Adrenal gland (tissue), 12 donors: ENCODE measurements around the gene THSD4. TPM values are rescaled to one million over a fixed set of nuclear protein-coding genes. Genes with fewer than 3 reads are reported as not detected.

Experiments
- DNase-seq, 7 donors: peaks; one replicate each; pipeline ENCODE4 v3.0.0-alpha.2; 2019 to 2020
- H3K27ac ChIP-seq, 5 donors: fragments of 200-600 bp; sonication (generic) in 4 of 5; 1 replicate in 3 of 5; 2 replicates in 2 of 5; pipeline versions ENCODE4 v1.5.1 to v1.8.0; 2016 to 2020; ENCODE audit warnings: mild to moderate bottlenecking in 1 of 5
- H3K27me3 ChIP-seq: fragments of 200-600 bp; 2 replicates; pipeline ENCODE4 v1.8.0; 2021
- H3K36me3 ChIP-seq, 2 donors: fragments of 200-600 bp; replicated peaks in 1 of 2; 1 replicate in 1 of 2; 2 replicates in 1 of 2; pipeline versions ENCODE4 v1.5.1 to v1.8.0; 2018 to 2022
- H3K4me1 ChIP-seq, 2 donors: fragments of 200-600 bp; replicated peaks in 1 of 2; 1 replicate in 1 of 2; 2 replicates in 1 of 2; pipeline versions ENCODE4 v1.5.1 to v1.8.0; 2018 to 2021
- H3K4me3 ChIP-seq, 4 donors: fragments of 200-600 bp; sonication (generic) in 3 of 4; one replicate each; pipeline ENCODE4 v1.5.1; 2016 to 2018
- H3K9me3 ChIP-seq, 3 donors: fragments of 200-600 bp; sonication (generic) in 1 of 3; replicated peaks in 1 of 3; 1 replicate in 2 of 3; 2 replicates in 1 of 3; pipeline versions ENCODE4 v1.5.1 to v1.8.0; 2016 to 2021
- POLR2A ChIP-seq, 2 donors: fragments of 450-650 bp; IDR thresholded peaks; one replicate each; pipeline ENCODE4 v1.6.1; 2017; ENCODE audit warnings: antibody characterized with exemption in 2 of 2, mild to moderate bottlenecking in 2 of 2, moderate library complexity in 1 of 2
- WGBS, 4 donors: extraction: QIAGEN DNeasy Blood & Tissue Kit in 2 of 4; methylation state at CpG; one replicate each; pipeline versions ENCODE4 v1.1.5 to v1.1.7; 2013 to 2017; 5-methylcytosine and 5-hydroxymethylcytosine counted together
- intact Hi-C, 2 donors: fragments of 100-400 bp; cut with DNase I; formaldehyde crosslinking; loops; one replicate each; pipeline versions ENCODE4 v1.14.1 to v1.15.0; 2022 to 2023
- polyA plus RNA-seq, 3 donors: library from polyadenylated mRNA; stranded (reverse); fragments of 200-250 nt in 2 of 3; fragments of 350-450 nt in 1 of 3; fragmentation: Illumina TruSeq in 1 of 3; extraction: RNeasy Lipid Tissue Mini Kit (QIAGEN cat#74804) in 1 of 3; gene quantifications; one replicate each; pipeline ENCODE4 v1.2.3, GENCODE V29; 2013 to 2014
- total RNA-seq, 9 donors: library from RNA; depleted of rRNA in 4 of 9; stranded (reverse); fragments of >200 nt in 4 of 9; fragments of 120-200 nt in 1 of 9; fragmentation: NEBNext Ultra II Directional in 1 of 9; extraction: Animal tissue kit (Norgen Biotek cat#: 25700) in 1 of 9; gene quantifications; one replicate each; pipeline versions ENCODE4 v1.1.0 to v1.2.4, GENCODE V29; 2013 to 2023
- TF ChIP-seq, protein P1 (sequence below), 6 experiments: fragments of 450-650 bp in 4 of 6; fragments of 200-600 bp in 2 of 6; sonication (generic) in 1 of 6; IDR thresholded peaks; 1 replicate in 5 of 6; 2 replicates in 1 of 6; pipeline versions ENCODE4 v1.5.1 to v1.8.0; 2016 to 2021; ENCODE audit warnings: antibody characterized with exemption in 6 of 6, mild to moderate bottlenecking in 2 of 6, moderate library complexity in 1 of 6
- donor health status: healthy with polysubstance abuse.
- donor health status: Bipolar disorder and iron deficiency.
- donor health status: DM: yes; HTN: yes; CAD: no.
- donor health status: DM: no; HTN: no; CAD: no.
- donor health status: DM: no; HTN: no; CAD: no.
- donor health status: DM: yes; HTN: yes; CAD: no.

THSD4 gene
- total and polyA plus RNA-seq, 12 donors, result 5.3 to 53.2 (median 23.2) TPM

DNA sequence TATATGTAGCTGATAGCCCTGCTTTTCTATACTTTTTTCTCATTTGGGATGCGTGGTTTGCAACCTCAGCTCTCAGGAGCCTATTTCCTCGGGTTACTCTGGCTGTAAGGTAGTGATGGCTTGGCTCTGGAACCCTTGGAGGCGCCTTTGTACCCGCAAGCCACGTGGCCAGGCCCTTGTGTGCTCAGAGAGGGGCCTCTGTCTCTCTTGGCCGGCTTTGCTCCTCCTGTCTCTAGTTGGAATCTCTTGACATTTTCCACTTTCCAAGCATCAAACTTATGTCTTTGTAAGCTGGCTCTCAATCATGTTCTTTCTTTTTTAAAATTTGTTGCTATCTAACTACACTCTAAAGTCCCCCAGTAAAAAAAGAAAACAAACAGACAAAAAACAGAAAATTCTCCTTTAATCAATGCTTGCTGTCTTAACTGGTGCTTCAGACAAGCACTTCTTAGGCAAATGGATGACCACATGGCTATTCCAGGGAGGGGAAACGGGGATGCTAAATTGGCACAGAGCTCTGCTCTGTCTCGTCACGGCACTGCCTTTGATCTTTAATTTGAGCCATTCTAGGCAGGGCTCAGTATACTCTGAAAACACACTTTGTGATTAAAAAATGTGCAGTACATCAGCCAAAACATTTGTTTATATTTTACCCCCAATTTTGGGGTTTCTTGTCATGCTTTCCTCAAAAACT, 514.7 kb downstream of the THSD4 start:
- Histone ChIP-seq H3K36me3 (no peaks in the 10 kb centered on the region), H3K4me3 (no peak overlapping the region), H3K9me3 (no peaks in the 10 kb centered on the region), H3K27me3 (no peaks in the 10 kb centered on the region), H3K4me1 (peaks cover 0 to 5% of the 10 kb centered on the region in 2 donors), H3K27ac (no peak overlapping the region)
- 58 to 71% (median 66%) methylated on average over 9 of the region's 9 CpGs for WGBS, 4 donors
- peak in 1 of 7 donors; percentile 28 for DNase-seq
- TF ChIP-seq, protein P1, sequence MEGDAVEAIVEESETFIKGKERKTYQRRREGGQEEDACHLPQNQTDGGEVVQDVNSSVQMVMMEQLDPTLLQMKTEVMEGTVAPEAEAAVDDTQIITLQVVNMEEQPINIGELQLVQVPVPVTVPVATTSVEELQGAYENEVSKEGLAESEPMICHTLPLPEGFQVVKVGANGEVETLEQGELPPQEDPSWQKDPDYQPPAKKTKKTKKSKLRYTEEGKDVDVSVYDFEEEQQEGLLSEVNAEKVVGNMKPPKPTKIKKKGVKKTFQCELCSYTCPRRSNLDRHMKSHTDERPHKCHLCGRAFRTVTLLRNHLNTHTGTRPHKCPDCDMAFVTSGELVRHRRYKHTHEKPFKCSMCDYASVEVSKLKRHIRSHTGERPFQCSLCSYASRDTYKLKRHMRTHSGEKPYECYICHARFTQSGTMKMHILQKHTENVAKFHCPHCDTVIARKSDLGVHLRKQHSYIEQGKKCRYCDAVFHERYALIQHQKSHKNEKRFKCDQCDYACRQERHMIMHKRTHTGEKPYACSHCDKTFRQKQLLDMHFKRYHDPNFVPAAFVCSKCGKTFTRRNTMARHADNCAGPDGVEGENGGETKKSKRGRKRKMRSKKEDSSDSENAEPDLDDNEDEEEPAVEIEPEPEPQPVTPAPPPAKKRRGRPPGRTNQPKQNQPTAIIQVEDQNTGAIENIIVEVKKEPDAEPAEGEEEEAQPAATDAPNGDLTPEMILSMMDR (IDR thresholded peaks at IDR 0.05), result no peak
- no peak for TF ChIP-seq POLR2A (IDR thresholded peaks at IDR 0.05)
- intact Hi-C loops, result no loop called here

DNA sequence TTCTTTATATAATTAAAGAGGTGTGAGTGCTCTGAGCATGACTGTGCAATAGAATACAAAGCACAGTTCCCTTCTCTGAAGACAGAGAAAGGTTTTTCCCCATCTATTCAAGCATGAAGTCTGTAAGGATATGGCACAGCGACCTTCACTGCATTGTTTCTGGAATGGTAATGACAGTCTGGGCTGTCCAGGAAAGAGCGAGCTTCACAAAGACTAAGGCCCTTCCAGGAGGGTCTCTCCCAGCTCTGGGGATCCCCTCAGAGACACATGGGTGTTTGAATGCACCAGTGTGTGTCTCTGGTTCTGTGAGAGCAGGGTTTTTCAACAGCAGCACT, 515.2 kb downstream of the THSD4 start:
- Histone ChIP-seq H3K27ac (no peak overlapping the region), H3K36me3 (no peaks in the 10 kb centered on the region), H3K4me1 (peaks cover 0 to 10% of the 10 kb centered on the region in 2 donors), H3K27me3 (no peaks in the 10 kb centered on the region), H3K4me3 (no peak overlapping the region), H3K9me3 (no peaks in the 10 kb centered on the region)
- intact Hi-C loops, result no loop called here
- DNase-seq, result no peak
- 77 to 95% (median 90%) methylated on average over 2 of the region's 2 CpGs for WGBS, 4 donors
- TF ChIP-seq, protein P1 (IDR thresholded peaks at IDR 0.05), result no peak
- TF ChIP-seq POLR2A (IDR thresholded peaks at IDR 0.05), result no peak

DNA sequence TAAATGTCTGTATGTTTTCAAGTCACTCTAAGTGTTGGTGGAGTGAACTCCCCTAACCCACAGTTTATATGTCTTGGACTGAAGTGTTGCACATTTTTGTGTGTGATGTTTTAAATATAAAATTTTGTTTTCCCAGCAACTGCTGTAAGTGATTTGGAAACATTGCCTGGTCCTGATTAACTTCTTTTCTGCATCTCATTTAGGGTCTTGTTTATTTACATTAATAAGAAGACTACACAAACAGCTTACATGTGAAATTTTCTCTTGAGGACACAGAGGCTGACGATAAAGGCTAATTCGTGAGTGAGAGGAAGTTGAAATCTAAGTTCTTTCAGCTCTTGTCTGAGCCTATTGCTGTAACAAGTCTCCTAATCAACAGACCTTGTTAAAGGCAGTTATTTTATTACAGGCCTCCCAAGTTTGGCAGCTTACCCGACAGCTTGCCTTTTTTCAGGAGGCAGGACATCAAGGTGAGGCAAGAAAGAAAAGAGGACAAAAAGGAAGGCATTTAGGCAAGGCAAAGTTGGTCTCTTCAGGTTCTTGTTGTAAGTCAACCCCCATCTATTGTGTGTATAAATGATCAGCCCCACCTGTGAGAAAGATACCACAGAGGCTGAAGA, 517.4 kb downstream of the THSD4 start:
- H3K4me3 ChIP-seq, result no peak overlapping the region
- DNase-seq, result no peak
- no peaks in the 10 kb centered on the region for H3K36me3 ChIP-seq
- TF ChIP-seq, protein P1 (IDR thresholded peaks at IDR 0.05), result no peak
- TF ChIP-seq POLR2A (IDR thresholded peaks at IDR 0.05), result no peak
- H3K27me3 ChIP-seq, result no peaks in the 10 kb centered on the region
- 70 to 86% (median 76%) methylated on average over 3 of the region's 3 CpGs for WGBS, 4 donors
- H3K9me3 ChIP-seq, result no peaks in the 10 kb centered on the region
- intact Hi-C loops, result no loop called here
- H3K4me1 ChIP-seq, result peaks cover 0 to 7% of the 10 kb centered on the region in 2 donors
- no peak overlapping the region for H3K27ac ChIP-seq

DNA sequence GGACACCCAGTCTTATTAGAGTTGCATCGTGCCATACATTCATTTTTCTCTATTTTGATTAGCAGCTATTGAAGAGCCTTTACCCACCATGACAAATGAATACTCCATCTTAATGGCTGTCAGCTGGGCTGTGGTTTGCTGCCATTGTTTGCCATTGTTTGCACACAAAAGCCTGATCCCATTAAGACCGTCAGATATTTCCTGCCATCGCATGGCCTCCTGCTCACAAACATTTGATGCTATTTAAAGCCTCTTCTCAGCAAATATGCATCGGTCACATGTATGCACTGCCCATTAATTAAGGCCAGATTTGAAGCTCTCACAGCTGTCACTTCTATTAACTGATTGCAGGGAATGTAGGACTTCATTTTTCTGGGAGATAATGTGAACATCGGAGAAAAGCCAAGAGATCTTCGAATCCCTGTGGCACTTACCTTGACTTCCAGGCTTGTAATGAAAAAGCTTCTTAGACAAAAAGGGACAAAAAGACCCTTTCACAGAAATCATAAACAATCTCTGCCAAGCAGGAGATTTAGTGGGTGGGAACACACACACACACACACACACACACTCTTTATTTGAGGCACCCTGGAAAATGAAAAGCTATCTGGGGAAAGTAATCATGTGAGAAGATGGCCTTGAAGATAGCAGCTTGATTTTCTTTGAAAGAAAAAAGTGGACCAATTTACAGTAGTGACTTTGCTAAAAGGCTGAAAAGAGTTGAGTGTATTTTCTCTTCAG, 519.7 kb downstream of the THSD4 start:
- H3K4me1 ChIP-seq, result peaks cover 0 to 7% of the 10 kb centered on the region in 2 donors
- H3K4me3 ChIP-seq, result no peak overlapping the region
- H3K9me3 ChIP-seq, result no peaks in the 10 kb centered on the region
- H3K36me3 ChIP-seq, result no peaks in the 10 kb centered on the region
- no peak for DNase-seq
- H3K27me3 ChIP-seq, result no peaks in the 10 kb centered on the region
- TF ChIP-seq, protein P1 (IDR thresholded peaks at IDR 0.05), result no peak
- no peak for TF ChIP-seq POLR2A (IDR thresholded peaks at IDR 0.05)
- WGBS, 4 donors, result 34 to 42% (median 37%) methylated on average over 6 of the region's 6 CpGs
- H3K27ac ChIP-seq, result no peak overlapping the region
- intact Hi-C loops, result no loop called here
